ENCODE results near the gene SLIRP. TPM values are rescaled to one million over a fixed set of nuclear protein-coding genes. Genes with fewer than 3 reads are reported as not detected.
"Not testable (repeated sequence)": the region's sequence is repeated elsewhere in the genome, so short reads cannot be mapped to it uniquely, and the experiment has no call there.

Gene SLIRP
- 205 TPM for total RNA-seq
- long read RNA-seq, transcript SLIRP-209 (4 exons, 408 nt) = major isoform, 83 of 91 reads
- long read RNA-seq, partial matches to known transcripts = 1 of 91 reads
- long read RNA-seq, other reads (novel, unspliced or antisense) = 1 of 91 reads

DNA sequence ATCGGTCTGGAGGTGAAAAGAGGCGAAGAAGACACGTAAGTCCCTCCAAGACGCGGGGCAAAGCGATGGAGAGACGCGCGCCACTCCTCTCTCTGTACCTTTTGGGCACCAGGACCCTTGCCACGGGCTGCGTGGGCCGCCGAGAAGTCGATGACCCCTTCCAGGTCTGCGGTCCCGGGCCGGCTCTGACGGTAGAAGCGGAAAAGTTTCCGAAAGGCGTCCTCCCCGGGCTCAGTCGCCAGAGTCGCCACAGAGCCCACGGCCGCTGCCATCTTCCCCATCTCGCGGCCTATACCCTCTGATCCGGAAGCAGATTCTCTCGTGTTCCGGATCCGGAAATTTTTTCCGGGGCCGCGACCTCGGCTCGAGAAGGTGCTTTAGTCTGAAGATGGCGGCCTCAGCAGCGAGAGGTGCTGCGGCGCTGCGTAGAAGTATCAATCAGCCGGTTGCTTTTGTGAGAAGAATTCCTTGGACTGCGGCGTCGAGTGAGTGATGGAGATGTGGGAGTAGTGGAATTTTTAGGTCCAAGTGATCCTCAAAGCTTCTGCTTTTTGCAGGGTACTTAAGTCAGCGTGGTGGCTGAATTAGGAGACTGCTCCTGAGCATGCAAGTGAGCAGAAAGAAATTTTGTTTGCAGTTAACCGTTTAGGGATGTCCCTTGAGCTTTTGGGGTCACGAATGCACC is at the start of gene SLIRP, which contains the start of gene ALKBH1:
SLIRP (plus strand) TSS at position 380 of the 685 bp plus-strand sequence; CDS start at position 389, 9 bp downstream.
ALKBH1 (minus strand) TSS at position 300 of the 685 bp plus-strand sequence; CDS start at position 281, 19 bp downstream.
- intact Hi-C loops (cut with DNase I) = loop anchor here (2.0 kb wide), 1 partner anchor 53 kb away; no protein-coding TSS in a partner anchor
- ATAC-seq = peak; percentile 97

DNA sequence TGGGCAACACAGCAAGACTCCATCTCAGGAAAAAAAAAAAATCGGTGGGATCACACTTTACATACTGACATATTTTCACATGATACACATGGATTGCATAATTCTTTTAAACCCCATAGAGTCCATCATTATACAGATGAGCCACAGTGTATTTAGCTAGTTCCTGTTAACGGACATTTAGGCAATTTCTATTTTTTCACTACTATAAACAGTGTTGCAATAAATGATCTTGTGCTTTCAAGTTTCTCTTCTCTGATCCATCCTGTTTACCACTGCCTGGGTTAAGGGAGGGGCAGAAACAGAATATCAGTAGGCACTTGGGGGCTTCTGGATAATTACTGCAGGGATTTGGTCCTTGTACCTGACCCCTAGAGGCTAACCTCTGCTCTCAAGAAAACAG is 48.1 kb upstream of the SLIRP start:
- intact Hi-C loops (cut with DNase I) = loop anchor here (10.0 kb wide), 1 partner anchor 155 kb away; no protein-coding TSS in a partner anchor
- no peak for DNase-seq (ENCODE audit: missing footprints)
- no peak for ATAC-seq

More for the DNA sequence above, at the start of gene SLIRP, which contains the start of gene ALKBH1:
- DNase-seq (ENCODE audit: missing footprints) = peak; percentile 94

DNA sequence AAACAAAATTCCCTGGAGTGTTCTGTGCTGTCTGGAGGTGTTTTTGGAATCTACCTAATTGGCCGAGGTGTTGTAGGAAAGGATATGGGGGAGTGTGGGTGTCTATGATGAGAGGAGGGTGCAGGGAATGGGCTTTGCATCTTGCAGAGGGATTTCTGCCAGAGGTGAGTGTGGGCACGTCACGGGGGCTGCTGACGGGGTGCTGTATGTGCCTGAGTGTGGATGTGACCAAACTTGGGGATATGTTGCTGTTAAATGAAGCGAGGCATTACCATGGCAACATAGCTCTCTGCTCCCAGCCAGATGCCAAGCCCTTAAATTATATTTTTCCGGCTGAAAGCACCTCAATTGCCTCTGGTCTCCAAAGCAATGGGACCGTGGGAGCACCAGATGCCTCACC is 47.1 kb upstream of the SLIRP start:
- intact Hi-C loops (cut with DNase I) = no loop called here
- ATAC-seq = no peak
- no peak for DNase-seq (ENCODE audit: missing footprints)

DNA sequence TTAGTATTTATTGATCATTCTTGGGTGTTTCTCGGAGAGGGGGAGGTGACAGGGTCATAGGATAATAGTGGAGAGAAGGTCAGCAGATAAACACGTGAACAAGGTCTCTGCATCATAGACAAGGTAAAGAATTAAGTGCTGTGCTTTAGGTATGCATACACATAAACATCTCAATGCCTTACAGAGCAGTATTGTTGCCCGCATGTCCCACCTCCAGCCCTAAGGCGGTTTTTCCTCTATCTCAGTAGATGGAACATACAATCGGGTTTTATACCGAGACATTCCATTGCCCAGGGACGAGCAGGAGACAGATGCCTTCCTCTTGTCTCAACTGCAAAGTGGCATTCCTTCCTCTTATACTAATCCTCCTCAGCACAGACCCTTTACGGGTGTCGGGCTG is 46.3 kb upstream of the SLIRP start:
- DNase-seq (ENCODE audit: missing footprints); intact Hi-C loops (cut with DNase I); ATAC-seq: not testable (repeated sequence)

DNA sequence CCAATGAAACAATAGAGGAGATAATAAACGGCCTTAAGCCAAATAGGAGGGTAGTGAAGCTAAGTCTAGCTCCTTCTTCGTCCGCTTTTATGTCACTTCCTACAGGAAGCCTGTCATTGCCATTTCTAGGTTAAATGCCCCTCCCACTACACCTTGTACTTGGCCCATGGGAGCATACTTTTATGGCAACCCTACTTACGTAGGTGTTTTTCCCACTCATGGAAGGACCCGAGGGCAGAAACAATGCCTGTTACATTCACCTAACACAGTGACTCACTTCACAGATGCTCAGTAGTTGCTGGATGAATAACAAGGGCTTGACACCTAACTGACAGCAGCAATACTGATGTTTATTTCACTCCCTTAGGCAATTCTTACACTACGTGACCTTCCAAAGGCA is 44.6 kb upstream of the SLIRP start:
- ATAC-seq (no peak), DNase-seq (ENCODE audit: missing footprints) (no peak)
- intact Hi-C loops (cut with DNase I) = no loop called here

DNA sequence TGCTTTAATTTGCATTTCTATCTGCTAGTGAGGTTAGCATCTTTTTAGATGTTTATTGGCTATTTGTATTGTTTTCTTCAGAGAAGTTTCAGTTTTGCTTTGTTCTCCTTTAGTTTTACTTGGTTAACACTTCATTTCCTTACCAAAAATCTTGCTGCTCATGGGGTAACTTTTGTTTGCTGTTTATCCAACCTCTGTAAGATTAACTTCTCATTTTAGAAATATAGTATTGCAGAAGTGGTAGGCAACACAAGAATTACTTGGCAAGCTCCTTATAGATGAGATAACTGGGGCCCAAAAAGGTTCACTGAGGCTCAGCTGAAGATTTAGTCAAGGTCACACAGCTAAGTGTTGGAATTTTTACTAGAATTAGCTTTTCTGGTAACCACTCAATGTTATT is 40.6 kb upstream of the SLIRP start:
- DNase-seq (ENCODE audit: missing footprints) (no peak), ATAC-seq (no peak)
- intact Hi-C loops (cut with DNase I) = no loop called here

DNA sequence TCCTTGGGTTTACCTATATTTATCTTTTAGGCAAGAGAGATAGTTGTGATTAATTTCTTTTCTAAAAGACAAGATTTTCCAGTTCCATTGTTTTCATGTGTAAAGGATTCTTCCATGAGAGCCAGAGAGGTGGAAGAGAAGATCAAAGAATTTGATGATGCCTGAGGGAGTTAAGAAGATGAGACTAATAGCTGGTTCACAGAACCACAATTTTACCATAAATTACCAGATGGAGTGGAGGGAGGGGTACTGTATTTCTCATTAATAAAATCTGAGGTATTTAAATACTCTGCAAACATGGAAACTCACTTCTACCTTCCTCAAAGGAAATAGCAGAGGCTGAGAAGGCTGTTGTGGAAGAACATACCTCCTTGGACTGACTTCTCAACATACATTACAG is 34.7 kb upstream of the SLIRP start:
- ATAC-seq (no peak), DNase-seq (ENCODE audit: missing footprints) (no peak)
- intact Hi-C loops (cut with DNase I) = no loop called here

DNA sequence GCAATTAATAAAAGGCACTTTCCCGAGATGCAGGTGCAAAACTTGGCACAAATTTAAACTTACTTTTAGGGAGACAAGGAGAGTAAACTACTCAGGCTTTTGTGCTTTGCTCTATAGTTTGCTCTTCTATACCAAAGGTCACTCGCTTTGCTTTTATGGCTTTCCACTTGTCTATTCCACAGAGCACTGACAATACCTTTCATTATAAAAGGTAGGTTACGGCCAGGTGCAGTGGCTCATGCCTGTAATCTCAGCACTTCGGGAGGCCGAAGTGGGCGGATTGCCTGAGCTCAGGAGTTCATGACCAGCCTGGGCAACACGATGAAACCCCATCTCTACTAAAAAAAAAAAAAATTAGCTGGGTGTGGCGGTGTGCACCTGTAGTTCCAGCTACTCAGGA is 33.0 kb upstream of the SLIRP start:
- ATAC-seq = no peak
- DNase-seq (ENCODE audit: missing footprints) = no peak
- intact Hi-C loops (cut with DNase I) = no loop called here

DNA sequence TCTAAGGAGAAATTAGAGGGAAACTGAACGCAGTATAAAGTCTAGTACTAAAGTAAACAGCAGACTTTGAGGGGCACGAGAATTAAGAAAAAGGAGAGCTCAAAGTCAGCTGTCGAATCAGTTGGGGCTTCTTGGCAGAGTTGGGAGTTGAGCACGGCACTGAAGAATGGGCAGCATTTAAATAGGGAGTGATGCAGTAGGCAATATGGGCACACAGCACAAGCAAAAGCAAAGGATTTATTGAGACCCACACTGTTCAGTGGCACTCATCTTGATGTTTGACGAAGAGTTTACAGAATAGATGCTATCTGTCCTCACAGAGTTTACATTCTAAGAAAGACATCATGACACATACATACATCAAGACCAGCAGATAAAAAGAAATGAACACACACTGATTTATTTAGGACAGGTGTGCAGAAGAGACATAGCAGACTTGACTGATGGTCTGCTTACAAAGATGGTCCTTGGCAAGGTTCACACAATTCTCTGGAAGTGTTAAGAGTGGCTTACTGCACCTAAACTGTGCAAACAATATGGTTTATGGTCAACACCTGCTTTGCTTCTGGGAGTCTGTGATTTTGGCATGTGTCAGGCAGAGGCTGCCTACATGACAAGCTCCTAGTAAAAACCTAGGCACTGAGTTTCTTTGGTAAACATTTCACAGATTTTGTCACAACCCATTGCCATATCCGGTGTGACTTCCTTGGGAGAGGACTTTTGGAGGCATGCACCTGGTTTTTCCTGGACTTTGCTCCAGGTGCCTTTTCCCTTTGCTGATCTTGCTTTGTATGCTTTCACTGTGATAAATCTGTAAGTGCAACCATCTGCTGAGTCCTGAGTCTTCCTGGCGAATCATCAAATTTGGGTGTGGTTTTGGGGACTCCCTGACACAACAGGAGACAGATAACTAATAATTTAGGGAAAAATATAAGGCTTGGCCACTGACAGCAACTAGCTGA is 26.4 kb upstream of the SLIRP start:
- DNase-seq (ENCODE audit: missing footprints) = no peak
- intact Hi-C loops (cut with DNase I) = no loop called here
- no peak for ATAC-seq

DNA sequence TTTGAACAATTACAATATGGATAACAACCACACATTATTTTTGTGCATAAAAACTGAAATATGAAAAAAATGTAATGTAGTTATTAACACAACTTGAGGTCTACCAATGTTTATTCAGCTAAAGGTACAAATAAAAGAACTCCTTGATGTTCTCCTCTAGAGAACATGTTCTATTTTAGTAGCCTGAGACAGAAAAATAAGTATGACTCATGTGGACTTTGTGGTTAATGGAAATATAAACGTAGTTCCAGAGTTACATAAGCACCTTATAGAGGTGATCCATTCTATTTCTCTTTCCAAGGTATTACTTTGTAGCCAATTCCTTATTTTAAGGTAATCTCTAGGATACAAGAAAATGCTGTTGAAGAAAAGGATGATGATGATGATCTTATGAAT is 25.7 kb upstream of the SLIRP start:
- DNase-seq (ENCODE audit: missing footprints) = no peak
- no peak for ATAC-seq
- intact Hi-C loops (cut with DNase I) = no loop called here

DNA sequence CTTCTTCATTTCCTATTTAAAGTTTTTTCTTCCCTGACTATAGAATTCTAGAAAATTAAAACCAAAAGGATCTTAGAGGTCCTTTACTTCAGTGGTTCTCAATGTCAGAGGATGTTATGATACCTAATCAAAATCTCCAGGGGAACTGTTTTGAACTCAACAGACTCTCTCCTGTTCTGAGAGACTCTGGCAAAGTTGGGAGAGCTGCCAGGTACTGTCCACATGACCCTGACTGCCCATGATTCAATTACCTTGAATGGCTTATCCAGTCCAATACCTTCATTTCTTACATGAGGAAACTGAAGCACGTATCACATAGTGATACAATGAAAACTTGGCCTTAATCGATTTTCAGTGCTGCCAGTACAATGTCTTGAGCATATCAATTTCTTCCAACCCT is 16.6 kb upstream of the SLIRP start:
- peak; percentile 91 for ATAC-seq
- intact Hi-C loops (cut with DNase I) = no loop called here
- DNase-seq (ENCODE audit: missing footprints) = no peak

DNA sequence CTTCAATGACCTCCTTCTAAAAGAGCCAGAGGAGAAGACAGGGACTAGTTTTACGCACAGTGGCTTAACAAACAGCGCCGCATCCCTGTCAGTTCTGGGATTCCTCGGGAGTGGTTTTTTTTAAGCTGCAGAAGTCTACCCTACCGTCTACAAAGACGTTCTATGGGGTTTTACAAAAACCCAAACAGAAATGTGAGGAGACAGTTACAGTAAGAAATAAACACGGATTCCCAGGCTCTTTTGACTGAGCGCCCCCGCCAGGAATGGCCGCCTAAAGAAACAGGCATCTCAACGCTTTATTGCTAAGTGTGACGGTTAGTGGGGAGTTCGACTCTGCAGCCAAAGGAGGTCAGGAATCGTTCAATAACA is 564 bp upstream of the SLIRP start:
- ATAC-seq (peak; percentile 17), DNase-seq (ENCODE audit: missing footprints) (no peak)
- intact Hi-C loops (cut with DNase I) = no loop called here

DNA sequence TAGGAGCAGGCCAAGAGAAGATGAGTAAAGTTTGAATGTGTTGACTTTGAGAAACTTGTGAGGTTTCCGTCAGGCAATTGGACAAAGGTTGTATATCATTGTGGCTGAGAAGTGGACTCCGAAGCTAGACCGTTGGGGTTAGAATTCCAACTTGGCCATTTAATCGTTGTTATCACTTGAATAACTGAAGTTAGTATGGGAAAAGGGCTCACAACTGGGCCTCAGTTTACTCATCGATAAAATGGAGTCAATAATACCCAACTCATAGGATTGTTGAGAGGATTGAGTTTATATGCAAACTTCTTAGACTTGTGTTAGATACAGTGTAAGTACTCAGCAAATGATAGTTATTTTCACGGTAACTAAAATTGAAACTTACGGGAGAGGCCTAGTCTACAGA is 846 bp downstream of the SLIRP start:
- intact Hi-C loops (cut with DNase I) = loop anchor here (2.0 kb wide), 1 partner anchor 54 kb away; no protein-coding TSS in a partner anchor
- DNase-seq (ENCODE audit: missing footprints) (no peak), ATAC-seq (no peak)

DNA sequence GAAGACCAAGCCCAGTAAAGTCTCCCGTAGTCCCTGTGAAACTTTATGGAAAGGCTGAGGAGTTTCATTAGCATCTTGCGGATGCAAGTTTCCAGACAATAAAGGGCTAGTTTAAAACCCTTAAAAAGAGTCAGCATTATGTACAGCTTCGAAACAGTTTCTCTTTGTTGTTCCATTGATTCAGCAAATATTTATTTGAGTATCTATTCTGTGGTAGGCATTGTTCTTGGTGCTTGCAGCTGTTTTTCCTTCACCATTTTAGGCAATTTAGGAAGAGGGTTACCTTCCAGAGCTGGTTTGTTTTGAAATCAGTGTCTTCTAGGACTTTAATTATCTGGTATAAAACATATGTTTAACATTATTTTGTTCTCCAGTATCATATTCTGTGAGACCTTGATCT is 1.5 kb downstream of the SLIRP start:
- DNase-seq (ENCODE audit: missing footprints) (no peak), ATAC-seq (no peak)
- intact Hi-C loops (cut with DNase I) = loop anchor here (2.0 kb wide), 1 partner anchor 55 kb away; no protein-coding TSS in a partner anchor

DNA sequence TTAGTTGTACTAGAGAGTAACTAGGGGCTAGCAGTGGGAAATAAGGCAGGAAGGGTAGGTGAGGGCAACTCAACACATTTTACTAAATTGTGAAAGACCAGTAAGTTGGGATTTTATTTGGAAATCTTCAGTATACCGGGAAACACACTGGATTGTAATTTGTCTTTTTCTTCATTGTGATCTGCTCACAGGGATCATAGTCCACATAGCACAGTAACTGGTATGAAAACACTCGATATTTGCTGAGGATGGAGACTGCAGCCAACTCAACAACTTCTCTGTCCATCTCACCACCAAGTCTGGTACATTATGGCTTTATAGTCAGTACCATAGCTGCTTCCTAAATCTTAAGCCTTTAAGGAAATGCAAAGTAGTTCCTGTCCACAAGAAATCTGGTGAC is 2.5 kb downstream of the SLIRP start:
- no peak for DNase-seq (ENCODE audit: missing footprints)
- intact Hi-C loops (cut with DNase I) = no loop called here
- no peak for ATAC-seq

DNA sequence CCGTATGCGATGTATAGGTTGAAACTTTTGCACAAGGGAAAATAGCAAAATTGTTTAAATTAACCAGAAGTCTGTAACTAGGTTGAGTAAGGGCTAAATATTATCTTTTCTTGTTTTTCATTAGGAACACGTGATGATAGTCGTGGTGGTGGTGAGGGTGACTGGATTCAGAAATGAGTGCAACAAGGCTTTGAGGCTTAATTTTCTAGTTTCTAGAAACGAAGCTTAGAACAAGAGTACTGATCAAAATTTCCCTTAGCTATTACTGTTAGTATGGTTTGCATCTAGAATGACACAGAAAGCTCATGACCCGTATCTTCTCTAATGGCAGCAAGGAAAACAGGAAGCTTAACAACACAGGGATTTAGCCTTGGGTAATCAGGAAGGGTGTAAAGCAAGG is 7.0 kb downstream of the SLIRP start:
- ATAC-seq (no peak), DNase-seq (ENCODE audit: missing footprints) (no peak)
- intact Hi-C loops (cut with DNase I) = no loop called here

DNA sequence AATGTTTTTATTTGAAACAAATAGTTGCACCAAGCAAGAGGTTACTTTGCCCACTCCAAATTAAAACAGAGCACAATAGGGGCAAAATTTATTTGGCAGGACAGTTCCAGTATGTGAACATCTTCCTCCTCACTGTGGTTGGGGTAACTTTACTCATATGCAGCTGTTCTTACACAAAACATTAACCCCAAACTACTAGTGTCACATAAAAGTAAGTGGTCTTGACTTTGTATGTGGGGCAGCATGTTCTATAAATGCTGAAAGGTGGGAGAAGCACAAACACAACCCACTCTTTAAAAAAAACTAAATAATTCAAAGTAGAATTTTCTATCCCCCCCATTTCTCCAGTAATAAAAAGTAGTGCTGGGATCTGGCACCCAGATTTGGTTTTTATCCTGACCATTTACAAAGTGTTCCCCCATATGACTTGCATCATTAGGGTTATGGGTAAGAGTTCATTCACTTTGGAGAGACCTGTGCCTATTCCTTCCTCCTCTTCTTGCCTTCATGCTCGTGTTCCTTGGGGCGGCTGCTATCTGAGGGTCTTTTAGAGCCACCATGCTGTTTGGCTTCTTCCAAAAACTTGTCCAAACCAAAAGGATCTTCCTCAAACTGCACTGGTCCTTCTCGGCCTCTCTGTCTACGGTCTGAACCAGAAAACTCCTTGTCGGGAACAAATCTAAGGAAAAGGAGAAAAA is 9.9 kb downstream of the SLIRP start:
- DNase-seq (ENCODE audit: missing footprints) = no peak
- intact Hi-C loops (cut with DNase I) = no loop called here

DNA sequence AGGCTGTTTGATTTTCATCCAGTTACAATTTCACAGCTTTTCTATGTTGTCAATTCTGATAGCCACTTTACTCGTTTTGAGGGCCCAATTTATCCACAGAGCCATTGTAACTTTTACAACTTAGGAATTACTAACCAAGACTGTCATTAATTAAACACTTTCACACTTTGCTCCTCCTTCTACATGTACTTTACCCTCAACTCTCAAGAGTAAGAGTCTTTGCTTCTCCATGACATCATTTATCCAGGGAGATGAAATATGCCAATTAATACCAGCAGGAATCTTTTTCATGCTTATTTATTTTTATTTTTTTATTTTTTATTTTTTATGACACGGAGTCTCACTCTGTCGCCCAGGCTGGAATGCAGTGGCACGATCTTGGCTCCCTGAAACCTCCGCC is 13.5 kb downstream of the SLIRP start:
- DNase-seq (ENCODE audit: missing footprints) = no peak
- no peak for ATAC-seq
- intact Hi-C loops (cut with DNase I) = no loop called here

More for the DNA sequence above, 9.9 kb downstream of the SLIRP start:
- ATAC-seq = no peak

DNA sequence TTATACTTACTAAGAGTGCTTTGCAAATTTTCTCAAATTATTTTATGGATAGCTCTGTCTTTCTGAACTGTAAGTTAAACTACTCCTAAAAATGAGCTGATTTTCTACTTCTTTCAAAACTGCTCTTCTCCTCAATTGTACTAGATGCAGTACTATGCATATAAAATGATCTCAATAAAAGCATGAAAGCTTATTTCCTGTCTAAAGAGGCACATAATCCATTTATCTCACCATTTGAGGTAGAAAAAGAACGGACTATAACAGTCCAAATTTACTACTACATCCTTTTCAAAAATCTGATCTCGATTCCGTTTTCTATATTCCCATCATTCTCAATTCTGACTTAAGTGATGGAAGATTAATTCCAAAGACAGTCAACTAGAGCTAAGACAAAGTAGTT is 14.4 kb downstream of the SLIRP start:
- ATAC-seq (no peak), DNase-seq (ENCODE audit: missing footprints) (no peak)
- intact Hi-C loops (cut with DNase I) = no loop called here

Measured in Right ventricle myocardium inferior (tissue), 1 donor.